OCI-LY7 (cell line): Measurements from ENCODE around the gene PHACTR3. TPM values are rescaled to one million over a fixed set of nuclear protein-coding genes. Genes with fewer than 3 reads are reported as not detected.

Experiments used
- BruUV-seq: library from RNA; stranded (reverse); fragments of 400-500 nt; replicated peaks from 2 replicates; lab custom pipeline; 2021; lab: Mats Ljungman, UMichigan
- CTCF ChIA-PET: fragments of 300-600 bp; sonication (Branson Sonifier 250); formaldehyde crosslinking; loops from one replicate; lab custom pipeline; 2022; ENCODE audit warnings: antibody characterized with exemption; ENCODE audit not compliant: unreplicated experiment; lab: Charles Lee
- POLR2A ChIA-PET: fragments of 300-600 bp; sonication (Branson Sonifier 250); formaldehyde crosslinking; loops from one replicate; lab custom pipeline; 2022; ENCODE audit warnings: antibody characterized with exemption; lab: Charles Lee
- DNase-seq: peaks from one replicate; pipeline ENCODE4 v3.0.0-alpha.2; 2015; ENCODE audit warnings: low spot score
- H2AFZ ChIP-seq: fragments of 200-600 bp; sonication (generic), shearing (Covaris generic); 2 replicates; pipeline ENCODE4 v1.6.1; 2014; ENCODE audit warnings: mild to moderate bottlenecking, antibody characterized with exemption, low read length, moderate library complexity
- H3K27ac ChIP-seq: fragments of 200-600 bp; sonication (generic); 2 replicates; pipeline ENCODE4 v1.5.1; 2014; ENCODE audit warnings: mixed run types, low read depth, mild to moderate bottlenecking, moderate library complexity, low read length, inconsistent platforms; ENCODE audit not compliant: poor library complexity, severe bottlenecking
- H3K36me3 ChIP-seq: fragments of 200-600 bp; sonication (generic); 2 replicates; pipeline ENCODE4 v1.6.1; 2014; ENCODE audit warnings: mild to moderate bottlenecking, antibody characterized with exemption, low read length, moderate library complexity, mixed read lengths; ENCODE audit not compliant: insufficient read depth
- H3K4me1 ChIP-seq: fragments of 200-600 bp; sonication (generic); 2 replicates; pipeline ENCODE4 v1.5.1; 2014; ENCODE audit warnings: mild to moderate bottlenecking, low read length; ENCODE audit not compliant: insufficient read depth, poor library complexity, severe bottlenecking
- H3K4me2 ChIP-seq: fragments of 200-600 bp; sonication (generic); 2 replicates; pipeline ENCODE4 v1.6.1; 2014; ENCODE audit warnings: mild to moderate bottlenecking, low read length
- H3K4me3 ChIP-seq: fragments of 200-600 bp; sonication (generic); 2 replicates; pipeline ENCODE4 v1.5.1; 2014; ENCODE audit warnings: mild to moderate bottlenecking, low read depth, low read length; ENCODE audit not compliant: poor library complexity, severe bottlenecking
- H3K79me2 ChIP-seq: fragments of 200-600 bp; sonication (generic); 2 replicates; pipeline ENCODE4 v1.6.1; 2016; ENCODE audit warnings: low read depth, mild to moderate bottlenecking, low read length, moderate library complexity, mixed read lengths; ENCODE audit not compliant: insufficient read depth
- H3K9me2 ChIP-seq: fragments of 200-600 bp; sonication (generic); 2 replicates; pipeline ENCODE4 v1.6.1; 2016; ENCODE audit warnings: mild to moderate bottlenecking, low read length, mixed read lengths; ENCODE audit not compliant: insufficient read depth
- H3K9me3 ChIP-seq: fragments of 200-600 bp; sonication (generic); 2 replicates; pipeline ENCODE4 v1.6.1; 2014; ENCODE audit warnings: mild to moderate bottlenecking, mixed run types, low read length, mixed read lengths
- H4K20me1 ChIP-seq: fragments of 200-600 bp; sonication (generic); 2 replicates; pipeline ENCODE4 v1.6.1; 2014; ENCODE audit warnings: mild to moderate bottlenecking, antibody characterized with exemption, low read length, moderate library complexity, mixed read lengths; ENCODE audit not compliant: insufficient read depth
- CTCF ChIP-seq: fragments of 200-600 bp; sonication (generic); conservative IDR thresholded peaks from 2 replicates; pipeline ENCODE4 v1.5.1; 2014; ENCODE audit warnings: mild to moderate bottlenecking, antibody characterized with exemption, low read length, moderate library complexity, mixed read lengths
- EZH2phosphoT487 ChIP-seq: fragments of 200-600 bp; sonication (generic); IDR thresholded peaks from 2 replicates; pipeline ENCODE4 v1.6.1; 2018; ENCODE audit warnings: low read depth, borderline replicate concordance, mild to moderate bottlenecking, mixed run types, antibody characterized with exemption, low read length, moderate library complexity, mixed read lengths
- intact Hi-C: fragments of 100-400 bp; cut with micrococcal nuclease; formaldehyde crosslinking; loops from one replicate; pipeline ENCODE4 v1.10.0; 2022; ENCODE audit not compliant: unreplicated experiment
- total RNA-seq, 2 experiments: library from RNA; depleted of rRNA in 1 of 2; stranded (reverse); fragments of >200 nt in 1 of 2; shearing (Covaris generic) in 1 of 2; gene quantifications; 2 replicates each; pipeline ENCODE4 v1.2.3, GENCODE V29; 2014 to 2022

PHACTR3 gene
- total RNA-seq, 2 experiments from 2014 or later = 0.32 TPM; not detected in 1

- Histone ChIP-seq H2AFZ (no peak overlapping the region), H3K4me2 (no peak overlapping the region), H3K4me3 (no peak overlapping the region), H3K36me3 (no peaks in the 10 kb centered on the region), H4K20me1 (no peaks in the 10 kb centered on the region), H3K4me1 (no peaks in the 10 kb centered on the region), H3K27ac (no peak overlapping the region), H3K9me2 (no peaks in the 10 kb centered on the region), H3K79me2 (no peaks in the 10 kb centered on the region), H3K9me3 (no peaks in the 10 kb centered on the region)
- ChIA-PET CTCF (no interaction called here), POLR2A (no interaction called here)
- intact Hi-C loops = no loop called here
- no peak for DNase-seq
- BruUV-seq = no TSS peak
- TF ChIP-seq CTCF (no peak), EZH2phosphoT487 (no peak)
Measured at GRCh38 chr20:59827138-59828056, 223.1 kb downstream of the PHACTR3 start.

- H2AFZ ChIP-seq = no peak overlapping the region
- no peaks in the 10 kb centered on the region for H3K79me2 ChIP-seq
- H3K27ac ChIP-seq = no peak overlapping the region
- DNase-seq = no peak
- H3K4me3 ChIP-seq = no peak overlapping the region
- BruUV-seq = no TSS peak
- no peaks in the 10 kb centered on the region for H4K20me1 ChIP-seq
- H3K9me2 ChIP-seq = no peaks in the 10 kb centered on the region
- intact Hi-C loops = no loop called here
- no peak for TF ChIP-seq EZH2phosphoT487
- no peak for TF ChIP-seq CTCF
- POLR2A ChIA-PET = no interaction called here
- no peaks in the 10 kb centered on the region for H3K4me1 ChIP-seq
- H3K36me3 ChIP-seq = no peaks in the 10 kb centered on the region
- no peaks in the 10 kb centered on the region for H3K9me3 ChIP-seq
- CTCF ChIA-PET = no interaction called here
- no peak overlapping the region for H3K4me2 ChIP-seq
Measured at GRCh38 chr20:59828125-59829053, 224.0 kb downstream of the PHACTR3 start.
